GM12875 (cell line): ENCODE measurements around the gene EZH1.
"Not testable (repeated sequence)": the region's sequence is repeated elsewhere in the genome, so short reads cannot be mapped to it uniquely, and the experiment has no call there.

Source experiments
- H3K4me3 ChIP-seq: one replicate; pipeline ENCODE4 v1.5.1; 2011; ENCODE audit warnings: low read depth, low read length, control low read depth
- TF ChIP-seq, protein P1 (sequence below): IDR thresholded peaks from 2 replicates; pipeline ENCODE4 v1.5.1; 2011; ENCODE audit warnings: low read depth, mild to moderate bottlenecking, control low read depth, inconsistent platforms, low read length, moderate library complexity, borderline replicate concordance; ENCODE audit not compliant: insufficient read depth

EZH1 gene

GRCh38 chr17:42669977-42670788 lies 74.7 kb downstream of the EZH1 start:
- TF ChIP-seq, protein P1, sequence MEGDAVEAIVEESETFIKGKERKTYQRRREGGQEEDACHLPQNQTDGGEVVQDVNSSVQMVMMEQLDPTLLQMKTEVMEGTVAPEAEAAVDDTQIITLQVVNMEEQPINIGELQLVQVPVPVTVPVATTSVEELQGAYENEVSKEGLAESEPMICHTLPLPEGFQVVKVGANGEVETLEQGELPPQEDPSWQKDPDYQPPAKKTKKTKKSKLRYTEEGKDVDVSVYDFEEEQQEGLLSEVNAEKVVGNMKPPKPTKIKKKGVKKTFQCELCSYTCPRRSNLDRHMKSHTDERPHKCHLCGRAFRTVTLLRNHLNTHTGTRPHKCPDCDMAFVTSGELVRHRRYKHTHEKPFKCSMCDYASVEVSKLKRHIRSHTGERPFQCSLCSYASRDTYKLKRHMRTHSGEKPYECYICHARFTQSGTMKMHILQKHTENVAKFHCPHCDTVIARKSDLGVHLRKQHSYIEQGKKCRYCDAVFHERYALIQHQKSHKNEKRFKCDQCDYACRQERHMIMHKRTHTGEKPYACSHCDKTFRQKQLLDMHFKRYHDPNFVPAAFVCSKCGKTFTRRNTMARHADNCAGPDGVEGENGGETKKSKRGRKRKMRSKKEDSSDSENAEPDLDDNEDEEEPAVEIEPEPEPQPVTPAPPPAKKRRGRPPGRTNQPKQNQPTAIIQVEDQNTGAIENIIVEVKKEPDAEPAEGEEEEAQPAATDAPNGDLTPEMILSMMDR: 0 out of 2 replicates have a peak, but pooled peaks have one; percentile 21
- peak overlapping the region; percentile 19 for H3K4me3 ChIP-seq

DNA sequence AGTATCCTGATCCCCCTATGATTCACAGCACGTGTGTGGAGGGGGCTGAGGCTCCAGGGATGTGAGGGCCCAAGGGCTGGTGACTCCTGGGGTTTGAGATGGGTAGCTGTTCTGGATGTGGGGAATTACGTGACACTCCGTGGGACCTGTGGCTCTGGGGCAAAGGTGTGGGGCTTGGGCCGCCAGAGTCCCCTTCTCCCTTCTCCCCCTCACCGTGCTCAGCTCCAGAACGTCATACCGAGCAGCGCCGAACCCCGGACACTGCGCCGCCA lies 75.2 kb downstream of the EZH1 start:
- TF ChIP-seq, protein P1: no peak
- H3K4me3 ChIP-seq: no peak overlapping the region

- no peak overlapping the region for H3K4me3 ChIP-seq
- TF ChIP-seq, protein P1: no peak
These were observed 77.5 kb downstream of the EZH1 start for GRCh38 chr17:42667088-42667951.

DNA sequence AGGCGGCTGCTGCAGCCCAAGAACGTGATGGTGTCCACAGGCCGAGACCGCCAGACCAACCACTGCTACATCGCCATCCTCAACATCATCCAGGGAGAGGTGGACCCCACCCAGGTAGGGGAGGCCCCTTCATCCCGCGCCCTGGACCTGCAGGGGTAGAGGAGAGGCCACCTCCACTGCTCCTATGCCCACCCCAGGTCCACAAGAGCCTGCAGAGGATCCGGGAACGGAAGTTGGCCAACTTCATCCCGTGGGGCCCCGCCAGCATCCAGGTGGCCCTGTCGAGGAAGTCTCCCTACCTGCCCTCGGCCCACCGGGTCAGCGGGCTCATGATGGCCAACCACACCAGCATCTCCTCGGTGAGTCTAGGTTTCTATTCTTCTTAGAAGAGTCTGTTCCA lies 78.7 kb downstream of the EZH1 start:
- not testable (repeated sequence) for H3K4me3 ChIP-seq

DNA sequence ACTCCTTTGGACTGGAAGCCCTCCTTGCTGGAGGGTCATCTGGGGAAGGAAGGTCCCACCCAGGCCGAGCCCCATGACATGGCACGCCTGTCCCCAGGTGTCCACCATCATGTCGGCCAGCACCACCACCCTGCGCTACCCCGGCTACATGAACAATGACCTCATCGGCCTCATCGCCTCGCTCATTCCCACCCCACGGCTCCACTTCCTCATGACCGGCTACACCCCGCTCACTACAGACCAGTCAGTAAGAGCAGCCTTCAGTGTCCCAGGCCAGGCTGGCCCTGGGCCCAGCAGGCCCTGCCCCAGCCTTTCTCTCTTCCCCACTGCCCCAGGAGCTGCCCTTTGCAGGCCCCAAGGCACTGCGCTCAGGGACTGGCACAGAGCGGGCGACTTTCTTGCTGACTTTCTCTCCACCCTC lies 79.2 kb downstream of the EZH1 start:
- TF ChIP-seq, protein P1: no peak
- H3K4me3 ChIP-seq: no peak overlapping the region

- TF ChIP-seq, protein P1: no peak
- H3K4me3 ChIP-seq: no peak overlapping the region
These were observed 84.0 kb downstream of the EZH1 start for GRCh38 chr17:42660692-42661345.

DNA sequence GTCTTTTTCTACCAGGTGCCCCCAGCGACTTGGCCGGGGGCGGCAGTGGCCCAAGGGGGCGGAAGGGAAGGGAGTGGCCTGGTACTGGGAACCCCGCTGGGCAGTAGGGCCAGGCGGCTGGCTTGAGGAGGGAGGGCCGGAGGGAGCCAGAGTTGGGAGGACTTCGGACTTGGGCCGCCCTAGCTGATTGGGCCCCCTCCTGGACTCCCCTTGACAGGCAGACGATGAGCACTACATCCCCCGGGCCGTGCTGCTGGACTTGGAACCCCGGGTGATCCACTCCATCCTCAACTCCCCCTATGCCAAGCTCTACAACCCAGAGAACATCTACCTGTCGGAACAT lies 84.9 kb downstream of the EZH1 start:
- H3K4me3 ChIP-seq: not testable (repeated sequence)
